Measurements from ENCODE around the gene RPGRIP1L. TPM values are rescaled to one million over a fixed set of nuclear protein-coding genes. Genes with fewer than 3 reads are reported as not detected.

The RPGRIP1L gene
- total RNA-seq, 1 experiment from 2014 or later = 9.8 TPM

- Mint-ChIP-seq H3K9me3 (no peaks in the 10 kb centered on the region), H3K27ac (0 out of 2 replicates have a peak overlapping the region, but pooled peaks have one; percentile 18), H3K4me3 (no peak overlapping the region), H3K27me3 (ENCODE audit: low read depth) (no peaks in the 10 kb centered on the region), H3K4me1 (no peaks in the 10 kb centered on the region), H3K36me3 (no peaks in the 10 kb centered on the region; the same call in 1 of the 2 replicates)
- TF ChIP-seq TP53 (CRISPR knock-in tag; IDR thresholded peaks at IDR 0.05) (no peak), ZSCAN18 (CRISPR knock-in tag; IDR thresholded peaks at IDR 0.05) (no peak), PREB (CRISPR knock-in tag; IDR thresholded peaks at IDR 0.05; ENCODE audit: borderline replicate concordance) (no peak), TEAD4 (CRISPR knock-in tag; IDR thresholded peaks at IDR 0.05) (no peak), E2F5 (CRISPR knock-in tag; IDR thresholded peaks at IDR 0.05) (no peak), HMGXB4 (CRISPR knock-in tag; IDR thresholded peaks at IDR 0.05) (no peak), NR2C2 (CRISPR knock-in tag; IDR thresholded peaks at IDR 0.05) (no peak), AFF4 (CRISPR knock-in tag; IDR thresholded peaks at IDR 0.05; ENCODE audit: borderline replicate concordance) (no peak), E2F4 (CRISPR knock-in tag; IDR thresholded peaks at IDR 0.05; ENCODE audit: borderline replicate concordance, low read depth) (no peak)
- DNase-seq (ENCODE audit: low spot score) (no peak), ATAC-seq (no peak)
- CTCF ChIA-PET = no interaction called here
- POLR2A ChIA-PET = no interaction called here
These were observed 95.6 kb downstream of the RPGRIP1L start for GRCh38 chr16:53608094-53608493.

GRCh38 chr16:53605831-53606400 lies 97.7 kb downstream of the RPGRIP1L start:
- DNase-seq (ENCODE audit: low spot score) (no peak), ATAC-seq (no peak)
- Mint-ChIP-seq H3K36me3 (no peaks in the 10 kb centered on the region; the same call in 1 of the 2 replicates), H3K4me1 (no peaks in the 10 kb centered on the region), H3K27ac (no peak overlapping the region), H3K9me3 (no peaks in the 10 kb centered on the region), H3K27me3 (ENCODE audit: low read depth) (no peaks in the 10 kb centered on the region), H3K4me3 (no peak overlapping the region)
- ChIA-PET CTCF (no interaction called here), POLR2A (no interaction called here)
- TF ChIP-seq ZBTB21 (CRISPR knock-in tag; IDR thresholded peaks at IDR 0.05; ENCODE audit: borderline replicate concordance) (no peak), ATF1 (CRISPR knock-in tag; IDR thresholded peaks at IDR 0.05) (no peak), ZNF396 (CRISPR knock-in tag; IDR thresholded peaks at IDR 0.05; ENCODE audit: borderline replicate concordance) (no peak), OVOL2 (CRISPR knock-in tag; IDR thresholded peaks at IDR 0.05; ENCODE audit: borderline replicate concordance) (no peak), PRDM15 (CRISPR knock-in tag; IDR thresholded peaks at IDR 0.05) (no peak), CREM (CRISPR knock-in tag; IDR thresholded peaks at IDR 0.05) (no peak), AR (CRISPR knock-in tag; IDR thresholded peaks at IDR 0.05) (no peak)

All from WTC11 (cell line).